Hepatocyte (in vitro differentiated cells): ENCODE results near the gene RUNDC3A. TPM values are rescaled to one million over a fixed set of nuclear protein-coding genes. Genes with fewer than 3 reads are reported as not detected.

ENCODE experiments used
- DNase-seq: peaks from one replicate; pipeline ENCODE4 v3.0.0-alpha.2; 2016; ENCODE audit warnings: low spot score
- H2AFZ ChIP-seq: fragments of 200-600 bp; sonication (generic); 2 replicates; pipeline ENCODE4 v1.6.0; 2016; ENCODE audit warnings: antibody characterized with exemption, mild to moderate bottlenecking
- H3K27ac ChIP-seq: fragments of 200-600 bp; sonication (generic); 2 replicates; pipeline ENCODE4 v1.5.1; 2016; ENCODE audit warnings: mild to moderate bottlenecking
- H3K27me3 ChIP-seq: fragments of 200-600 bp; sonication (generic); 2 replicates; pipeline ENCODE4 v1.6.1; 2016
- H3K36me3 ChIP-seq: fragments of 200-600 bp; sonication (generic); replicated peaks from 2 replicates; pipeline ENCODE4 v1.5.1; 2016; ENCODE audit warnings: low read depth; ENCODE audit not compliant: insufficient read depth
- H3K4me1 ChIP-seq: fragments of 200-600 bp; sonication (generic); 2 replicates; pipeline ENCODE4 v1.5.1; 2016; ENCODE audit warnings: mild to moderate bottlenecking, moderate library complexity; ENCODE audit not compliant: insufficient read depth
- H3K4me2 ChIP-seq: fragments of 200-600 bp; sonication (generic); 2 replicates; pipeline ENCODE4 v1.6.0; 2016
- H3K4me3 ChIP-seq: fragments of 200-600 bp; sonication (generic); 2 replicates; pipeline ENCODE4 v1.5.1; 2016; ENCODE audit warnings: mild to moderate bottlenecking
- H3K79me2 ChIP-seq: fragments of 200-600 bp; sonication (generic); 2 replicates; pipeline ENCODE4 v1.6.0; 2017; ENCODE audit warnings: mild to moderate bottlenecking
- H3K9me2 ChIP-seq: fragments of 200-600 bp; sonication (generic); replicated peaks from 2 replicates; pipeline ENCODE4 v1.6.0; 2017; ENCODE audit warnings: mild to moderate bottlenecking; ENCODE audit not compliant: insufficient read depth
- H3K9me3 ChIP-seq: fragments of 200-600 bp; sonication (generic); 2 replicates; pipeline ENCODE4 v1.5.1; 2016; ENCODE audit warnings: low read depth, mild to moderate bottlenecking
- H4K20me1 ChIP-seq: fragments of 200-600 bp; sonication (generic); 2 replicates; pipeline ENCODE4 v1.6.0; 2016; ENCODE audit warnings: mild to moderate bottlenecking; ENCODE audit not compliant: insufficient read depth, poor library complexity, severe bottlenecking
- EZH2 ChIP-seq: fragments of 200-600 bp; sonication (generic); IDR thresholded peaks from 2 replicates; pipeline ENCODE4 v1.6.1; 2016; ENCODE audit warnings: antibody characterized with exemption, mild to moderate bottlenecking, borderline replicate concordance
- EZH2phosphoT487 ChIP-seq: fragments of 200-600 bp; sonication (generic); IDR thresholded peaks from one replicate; pipeline ENCODE4 v1.6.1; 2018; ENCODE audit warnings: antibody characterized with exemption, mild to moderate bottlenecking, low read depth, moderate library complexity; ENCODE audit not compliant: unreplicated experiment, severe bottlenecking
- WGBS: methylation state at CpG from one replicate; pipeline ENCODE4 v1.1.6; 2016; ENCODE audit warnings: low lambda C conversion rate; ENCODE audit errors: missing lambda C conversion rate; 5-methylcytosine and 5-hydroxymethylcytosine counted together
- polyA plus RNA-seq: library from polyadenylated mRNA; unstranded; fragments of >200 nt; fragmentation: Nextera tagmentation; extraction: Ambion mirVana; gene quantifications from 2 replicates; pipeline ENCODE4 v1.2.1, GENCODE V29; 2016
- total RNA-seq: library from RNA; depleted of rRNA; stranded (reverse); fragments of >200 nt; gene quantifications from 2 replicates; pipeline ENCODE4 v1.2.3, GENCODE V29; 2014
- TF ChIP-seq, protein P1 (sequence below): fragments of 200-600 bp; sonication (generic); IDR thresholded peaks from 2 replicates; pipeline ENCODE4 v1.5.1; 2016; ENCODE audit warnings: antibody characterized with exemption, mild to moderate bottlenecking; ENCODE audit not compliant: poor library complexity

RUNDC3A gene
- total and polyA plus RNA-seq, 2 experiments from 2014 or later, result 0.40 to 2.1 TPM

DNA sequence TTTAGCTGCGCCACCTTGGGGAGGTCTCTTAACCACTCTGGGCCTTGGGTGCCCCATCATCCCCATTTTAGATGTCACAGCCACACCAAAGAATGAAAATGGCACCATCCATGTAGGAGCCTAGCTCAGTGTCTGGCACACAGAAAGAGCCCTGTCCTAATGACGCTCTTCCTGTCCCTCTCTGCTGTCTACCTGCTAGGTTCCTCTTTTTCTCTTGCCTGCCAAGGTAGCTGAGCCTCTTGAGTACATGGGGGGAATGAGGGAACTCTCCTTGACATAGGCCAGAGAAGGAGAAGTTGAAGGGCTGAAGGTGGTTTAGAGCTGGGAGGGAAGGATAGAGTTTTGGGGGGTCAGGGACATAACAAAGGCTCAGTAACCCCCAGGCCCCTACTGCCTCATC lies 1.8 kb downstream of the RUNDC3A start:
- no peak overlapping the region for H2AFZ ChIP-seq

DNA sequence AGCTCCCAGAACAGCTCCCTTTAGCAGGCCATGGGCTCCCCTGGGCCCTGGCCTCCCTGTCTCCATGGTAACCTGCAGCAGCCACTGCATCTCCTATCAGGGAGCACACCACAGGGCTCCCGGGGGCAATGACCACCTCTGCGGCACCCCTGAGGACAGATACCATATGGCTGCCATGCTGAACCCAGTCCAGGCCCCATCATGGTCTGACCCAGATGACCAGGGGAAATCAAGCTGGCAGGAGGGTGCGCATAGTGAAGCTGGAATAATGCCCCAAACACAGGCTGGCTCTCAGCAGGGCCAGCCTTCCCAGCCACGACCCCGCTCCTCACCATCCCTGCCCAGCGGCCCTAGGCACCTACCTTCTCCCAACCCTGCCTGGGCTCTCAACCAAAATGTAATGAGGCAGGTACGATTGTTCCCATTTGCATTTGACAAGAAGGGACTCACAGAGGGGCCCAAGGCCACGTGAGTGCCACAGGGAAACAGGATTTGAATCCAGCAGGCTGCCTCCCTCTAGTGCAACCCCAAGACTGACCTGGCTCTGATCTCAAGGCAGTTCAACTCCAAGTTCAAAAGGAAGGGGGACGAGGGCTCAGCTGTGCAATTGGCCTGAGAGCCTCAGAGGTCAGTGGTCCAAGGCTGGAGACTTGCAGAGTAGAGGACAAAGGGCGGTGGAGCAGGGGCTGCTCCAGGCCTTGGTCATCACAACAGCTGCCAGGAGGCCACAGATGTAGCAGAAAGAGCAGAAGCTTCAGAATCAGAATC lies 2.4 kb downstream of the RUNDC3A start:
- no peak for DNase-seq
- H3K79me2 ChIP-seq, result no peaks in the 10 kb centered on the region
- no peak overlapping the region for H3K4me2 ChIP-seq
- H3K36me3 ChIP-seq, result no peaks in the 10 kb centered on the region
- H3K4me1 ChIP-seq, result peaks cover 12% of the 10 kb centered on the region
- no peak overlapping the region for H2AFZ ChIP-seq
- no peak overlapping the region for H3K4me3 ChIP-seq
- H3K27me3 ChIP-seq, result peaks cover 36% of the 10 kb centered on the region
- TF ChIP-seq, protein P1, sequence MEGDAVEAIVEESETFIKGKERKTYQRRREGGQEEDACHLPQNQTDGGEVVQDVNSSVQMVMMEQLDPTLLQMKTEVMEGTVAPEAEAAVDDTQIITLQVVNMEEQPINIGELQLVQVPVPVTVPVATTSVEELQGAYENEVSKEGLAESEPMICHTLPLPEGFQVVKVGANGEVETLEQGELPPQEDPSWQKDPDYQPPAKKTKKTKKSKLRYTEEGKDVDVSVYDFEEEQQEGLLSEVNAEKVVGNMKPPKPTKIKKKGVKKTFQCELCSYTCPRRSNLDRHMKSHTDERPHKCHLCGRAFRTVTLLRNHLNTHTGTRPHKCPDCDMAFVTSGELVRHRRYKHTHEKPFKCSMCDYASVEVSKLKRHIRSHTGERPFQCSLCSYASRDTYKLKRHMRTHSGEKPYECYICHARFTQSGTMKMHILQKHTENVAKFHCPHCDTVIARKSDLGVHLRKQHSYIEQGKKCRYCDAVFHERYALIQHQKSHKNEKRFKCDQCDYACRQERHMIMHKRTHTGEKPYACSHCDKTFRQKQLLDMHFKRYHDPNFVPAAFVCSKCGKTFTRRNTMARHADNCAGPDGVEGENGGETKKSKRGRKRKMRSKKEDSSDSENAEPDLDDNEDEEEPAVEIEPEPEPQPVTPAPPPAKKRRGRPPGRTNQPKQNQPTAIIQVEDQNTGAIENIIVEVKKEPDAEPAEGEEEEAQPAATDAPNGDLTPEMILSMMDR, result no peak
- no peak for TF ChIP-seq EZH2phosphoT487
- no peak for TF ChIP-seq EZH2
- no peaks in the 10 kb centered on the region for H3K9me2 ChIP-seq
- no peak overlapping the region for H3K27ac ChIP-seq
- H3K9me3 ChIP-seq, result no peaks in the 10 kb centered on the region
- H4K20me1 ChIP-seq, result no peaks in the 10 kb centered on the region
- WGBS, result 76% methylated on average over 10 of the region's 10 CpGs

More for the DNA sequence above, 1.8 kb downstream of the RUNDC3A start:
- Histone ChIP-seq H3K79me2 (no peaks in the 10 kb centered on the region), H3K4me3 (no peak overlapping the region), H4K20me1 (no peaks in the 10 kb centered on the region), H3K9me3 (no peaks in the 10 kb centered on the region), H3K9me2 (no peaks in the 10 kb centered on the region), H3K27ac (no peak overlapping the region), H3K27me3 (peaks cover 32% of the 10 kb centered on the region), H3K4me1 (peaks cover 9% of the 10 kb centered on the region), H3K36me3 (no peaks in the 10 kb centered on the region), H3K4me2 (no peak overlapping the region)
- TF ChIP-seq EZH2phosphoT487, result no peak
- no peak for TF ChIP-seq EZH2
- TF ChIP-seq, protein P1, result no peak
- DNase-seq, result no peak
- 94% methylated on average over 2 of the region's 2 CpGs for WGBS

DNA sequence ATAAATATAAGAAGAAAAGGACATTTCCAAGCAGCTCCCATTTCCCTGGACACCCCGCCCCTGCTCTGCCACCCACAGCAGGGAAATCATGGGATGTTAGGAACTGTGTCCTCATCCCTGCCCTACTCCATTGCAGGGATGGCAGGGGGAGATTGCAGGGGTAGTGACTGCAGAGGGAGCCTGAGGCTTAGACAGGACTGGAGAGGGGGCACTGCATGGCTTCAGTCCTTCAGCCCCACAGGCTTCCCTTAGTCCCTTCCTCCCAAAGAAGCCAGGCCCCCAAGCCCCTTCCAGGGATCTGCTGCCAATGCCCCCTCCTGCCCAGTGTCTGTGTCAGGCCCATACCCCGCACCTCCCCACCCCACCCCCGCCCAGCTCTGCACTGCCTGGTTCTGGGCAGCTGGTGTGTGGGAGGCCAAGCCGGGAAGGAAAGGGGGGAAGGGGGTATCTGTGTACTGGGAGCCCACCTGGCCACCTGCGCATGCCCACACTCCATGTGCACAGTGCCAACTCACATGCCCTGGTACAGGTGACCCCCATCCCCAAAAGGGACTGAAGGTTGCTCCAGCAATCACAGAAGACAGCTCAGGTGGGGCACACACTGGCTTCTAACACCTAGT lies 3.3 kb downstream of the RUNDC3A start:
- Histone ChIP-seq H3K4me1 (peaks cover 12% of the 10 kb centered on the region), H3K36me3 (no peaks in the 10 kb centered on the region), H3K27ac (no peak overlapping the region), H4K20me1 (no peaks in the 10 kb centered on the region), H3K4me3 (no peak overlapping the region), H3K9me2 (no peaks in the 10 kb centered on the region), H3K79me2 (no peaks in the 10 kb centered on the region), H3K27me3 (peaks cover 39% of the 10 kb centered on the region), H3K4me2 (no peak overlapping the region), H2AFZ (no peak overlapping the region), H3K9me3 (no peaks in the 10 kb centered on the region)
- 79% methylated on average over 3 of the region's 5 CpGs for WGBS
- no peak for DNase-seq
- TF ChIP-seq EZH2phosphoT487 (no peak), EZH2 (no peak)
- TF ChIP-seq, protein P1, result no peak
